PC-3 (cell line): ENCODE measurements around the gene ZNF277.

Source experiments
- CTCF ChIP-seq: fragments of 300-600 bp; sonication (generic); conservative IDR thresholded peaks from 2 replicates; pipeline ENCODE4 v1.5.1; 2017; ENCODE audit warnings: antibody characterized with exemption, low read depth, mild to moderate bottlenecking, low read length
- EZH2 ChIP-seq: fragments of 300-600 bp; sonication (generic); IDR thresholded peaks from one replicate; pipeline ENCODE4 v1.6.1; 2017; ENCODE audit warnings: antibody characterized with exemption, mild to moderate bottlenecking, low read length; ENCODE audit not compliant: unreplicated experiment
- EZH2phosphoT487 ChIP-seq: fragments of 300-600 bp; sonication (generic); IDR thresholded peaks from 2 replicates; pipeline ENCODE4 v1.6.1; 2018; ENCODE audit warnings: mild to moderate bottlenecking, antibody characterized with exemption, low read length, borderline replicate concordance

GRCh38 chr7:112331492-112331891 lies 125.0 kb downstream of the ZNF277 start:
- TF ChIP-seq CTCF (no peak), EZH2phosphoT487 (no peak), EZH2 (no peak)
